Measurements from ENCODE around the gene HLA-DQA2.

GRCh38 chr6:32738126-32738525 is 3.1 kb upstream of the HLA-DQA2 start:
- TF ChIP-seq, protein P1, sequence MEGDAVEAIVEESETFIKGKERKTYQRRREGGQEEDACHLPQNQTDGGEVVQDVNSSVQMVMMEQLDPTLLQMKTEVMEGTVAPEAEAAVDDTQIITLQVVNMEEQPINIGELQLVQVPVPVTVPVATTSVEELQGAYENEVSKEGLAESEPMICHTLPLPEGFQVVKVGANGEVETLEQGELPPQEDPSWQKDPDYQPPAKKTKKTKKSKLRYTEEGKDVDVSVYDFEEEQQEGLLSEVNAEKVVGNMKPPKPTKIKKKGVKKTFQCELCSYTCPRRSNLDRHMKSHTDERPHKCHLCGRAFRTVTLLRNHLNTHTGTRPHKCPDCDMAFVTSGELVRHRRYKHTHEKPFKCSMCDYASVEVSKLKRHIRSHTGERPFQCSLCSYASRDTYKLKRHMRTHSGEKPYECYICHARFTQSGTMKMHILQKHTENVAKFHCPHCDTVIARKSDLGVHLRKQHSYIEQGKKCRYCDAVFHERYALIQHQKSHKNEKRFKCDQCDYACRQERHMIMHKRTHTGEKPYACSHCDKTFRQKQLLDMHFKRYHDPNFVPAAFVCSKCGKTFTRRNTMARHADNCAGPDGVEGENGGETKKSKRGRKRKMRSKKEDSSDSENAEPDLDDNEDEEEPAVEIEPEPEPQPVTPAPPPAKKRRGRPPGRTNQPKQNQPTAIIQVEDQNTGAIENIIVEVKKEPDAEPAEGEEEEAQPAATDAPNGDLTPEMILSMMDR (optimal IDR thresholded peaks at IDR 0.05 in 1 of 3, IDR thresholded peaks at IDR 0.05 in 1 of 3, conservative IDR thresholded peaks at IDR 0.05 in 1 of 3; ENCODE audit: extremely low read depth in 1 of 3, insufficient read depth in 2 of 3, low read length in 3 of 3): no peak
- no peak for TF ChIP-seq EZH2 (IDR thresholded peaks at IDR 0.05; ENCODE audit: low read length)
